Stimulated activated naive CD8-positive, alpha-beta T cell treated with anti-CD3 and anti-CD28 coated beads, Interleukin-15, amount 100 ng/mL, for 72 hours (primary cell): ENCODE results near the gene PCAT7.
"Not testable (repeated sequence)": the region's sequence is repeated elsewhere in the genome, so short reads cannot be mapped to it uniquely, and the experiment has no call there.

Source experiments
- ATAC-seq: fragments of 150-1000 bp; cut with Tn5 transposase; 2 replicates; pipeline ENCODE4 v1.10.0; 2021; ENCODE audit warnings: mild to moderate bottlenecking, moderate library complexity
- DNase-seq, 2 donors: peaks; one replicate each; pipeline ENCODE4 v3.0.0; 2021 to 2022
- H3K27ac Mint-ChIP-seq, 2 donors: one replicate each; pipeline ENCODE4 v1.8.0; 2022; ENCODE audit warnings: mild to moderate bottlenecking in 2 of 2, mixed read lengths in 2 of 2, moderate library complexity in 2 of 2
- H3K27me3 Mint-ChIP-seq: one replicate; pipeline ENCODE4 v1.8.0; 2022; ENCODE audit warnings: mixed read lengths
- H3K4me1 Mint-ChIP-seq: one replicate; pipeline ENCODE4 v1.8.0; 2022; ENCODE audit warnings: mild to moderate bottlenecking, mixed read lengths
- H3K4me3 Mint-ChIP-seq, 2 donors: one replicate each; pipeline ENCODE4 v1.8.0; 2022; ENCODE audit warnings: mild to moderate bottlenecking in 2 of 2, mixed read lengths in 2 of 2, moderate library complexity in 1 of 2
- H3K9me3 Mint-ChIP-seq, 2 donors: one replicate each; pipeline ENCODE4 v1.8.0; 2022; ENCODE audit warnings: mixed read lengths in 2 of 2

The PCAT7 gene

DNA sequence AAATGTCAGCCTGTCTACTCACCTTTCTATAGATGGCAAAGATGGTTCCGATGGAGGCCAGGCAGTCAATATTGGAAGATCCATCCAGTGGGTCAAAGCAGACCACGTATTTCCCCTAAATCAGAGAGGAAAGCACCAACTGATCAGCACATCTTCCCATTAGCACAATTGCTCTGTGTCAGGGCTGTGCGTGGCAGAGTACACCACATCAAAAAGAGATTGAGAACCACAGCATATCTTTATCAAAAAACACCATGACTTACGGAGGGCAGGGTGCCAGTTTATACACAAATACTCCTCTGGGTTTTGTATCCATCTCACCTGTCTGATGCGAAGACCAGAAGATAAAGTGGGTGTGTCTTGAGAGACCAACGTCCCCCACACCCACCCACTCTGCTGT lies 29.7 kb downstream of the PCAT7 start:
- Mint-ChIP-seq H3K4me3 (peak overlapping the region; percentile 58 to 60), H3K27ac (peak overlapping the region in 1 of 2 donors; percentile 44), H3K9me3 (no peaks in the 10 kb centered on the region), H3K27me3 (peaks cover 43% of the 10 kb centered on the region), H3K4me1 (peaks cover 31% of the 10 kb centered on the region)
- DNase-seq (peak; percentile 27 to 40), ATAC-seq (peak; percentile 94)

DNA sequence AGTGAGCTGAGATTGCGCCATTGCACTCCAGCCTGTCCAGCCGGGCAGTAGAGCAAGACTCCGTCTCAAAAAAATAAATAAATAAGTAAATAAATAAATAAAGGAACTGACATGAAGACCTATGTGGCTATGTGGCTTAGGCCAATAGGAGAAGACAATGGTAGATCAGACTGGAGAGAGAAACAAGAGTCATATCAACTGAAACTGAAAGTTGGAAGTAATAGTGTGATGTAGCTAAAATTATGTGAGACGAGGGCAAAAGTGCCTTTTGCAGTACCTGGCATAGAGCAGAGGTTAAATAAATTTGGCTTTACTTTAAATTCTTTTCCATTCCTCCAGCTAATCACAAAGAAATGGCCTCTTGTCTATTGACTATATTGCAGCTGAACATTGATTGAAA lies 31.4 kb downstream of the PCAT7 start:
- ATAC-seq, result peak; percentile 62
- Mint-ChIP-seq H3K4me1 (peaks cover 31% of the 10 kb centered on the region), H3K27me3 (peaks cover 56% of the 10 kb centered on the region), H3K9me3 (no peaks in the 10 kb centered on the region), H3K27ac (no peak overlapping the region), H3K4me3 (no peak overlapping the region)
- no peak for DNase-seq

GRCh38 chr9:94586814-94587213 lies 31.9 kb downstream of the PCAT7 start:
- H3K4me3 Mint-ChIP-seq, result peak overlapping the region in 1 of 2 donors; percentile 38
- H3K27me3 Mint-ChIP-seq, result peaks cover 56% of the 10 kb centered on the region
- peaks cover 31% of the 10 kb centered on the region for H3K4me1 Mint-ChIP-seq
- no peak for ATAC-seq
- H3K27ac Mint-ChIP-seq, result no peak overlapping the region
- no peaks in the 10 kb centered on the region for H3K9me3 Mint-ChIP-seq
- no peak for DNase-seq

- H3K27me3 Mint-ChIP-seq, result peaks cover 68% of the 10 kb centered on the region
- no peak overlapping the region for H3K4me3 Mint-ChIP-seq
- H3K9me3 Mint-ChIP-seq, result no peaks in the 10 kb centered on the region
- H3K4me1 Mint-ChIP-seq, result peaks cover 29% of the 10 kb centered on the region
- no peak overlapping the region for H3K27ac Mint-ChIP-seq
- ATAC-seq (no peak), DNase-seq (no peak)
These were observed 33.8 kb downstream of the PCAT7 start for GRCh38 chr9:94588681-94589080.

GRCh38 chr9:94591046-94591545 lies 36.2 kb downstream of the PCAT7 start:
- not testable (repeated sequence) for ATAC-seq, H3K9me3 Mint-ChIP-seq, H3K4me3 Mint-ChIP-seq, DNase-seq, H3K27ac Mint-ChIP-seq
- Mint-ChIP-seq H3K27me3 (peaks cover 74% of the 10 kb centered on the region), H3K4me1 (peaks cover 11% of the 10 kb centered on the region)

DNA sequence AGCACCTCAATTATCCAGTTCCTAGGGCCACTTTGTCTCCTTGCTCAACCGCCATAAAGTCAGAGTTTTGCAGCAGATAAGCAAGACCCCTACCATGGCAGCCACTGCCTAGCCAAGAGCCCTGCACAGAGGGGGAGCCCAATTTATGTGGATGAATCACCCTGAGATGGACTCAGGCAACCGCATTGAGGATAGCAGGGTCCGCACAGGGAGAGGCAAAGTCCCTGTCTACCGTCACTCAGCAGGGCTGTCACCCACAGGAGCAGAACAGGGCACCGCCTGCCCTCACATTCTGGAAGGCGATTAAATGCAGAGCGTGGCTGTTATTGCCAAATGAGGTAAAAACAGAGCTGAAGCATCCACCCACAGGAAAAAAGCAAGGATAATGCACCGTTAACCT lies 37.0 kb downstream of the PCAT7 start:
- peaks cover 6% of the 10 kb centered on the region for H3K4me1 Mint-ChIP-seq
- DNase-seq (no peak), ATAC-seq (no peak)
- H3K4me3 Mint-ChIP-seq, result no peak overlapping the region
- no peaks in the 10 kb centered on the region for H3K9me3 Mint-ChIP-seq
- no peak overlapping the region for H3K27ac Mint-ChIP-seq
- peaks cover 72% of the 10 kb centered on the region for H3K27me3 Mint-ChIP-seq

GRCh38 chr9:94592683-94593082 lies 37.8 kb downstream of the PCAT7 start:
- not testable (repeated sequence) for H3K9me3 Mint-ChIP-seq, ATAC-seq, H3K4me1 Mint-ChIP-seq, H3K4me3 Mint-ChIP-seq, DNase-seq
- Mint-ChIP-seq H3K27me3 (peaks cover 72% of the 10 kb centered on the region), H3K27ac (peak overlapping the region in 1 of 2 donors; percentile 34)

DNA sequence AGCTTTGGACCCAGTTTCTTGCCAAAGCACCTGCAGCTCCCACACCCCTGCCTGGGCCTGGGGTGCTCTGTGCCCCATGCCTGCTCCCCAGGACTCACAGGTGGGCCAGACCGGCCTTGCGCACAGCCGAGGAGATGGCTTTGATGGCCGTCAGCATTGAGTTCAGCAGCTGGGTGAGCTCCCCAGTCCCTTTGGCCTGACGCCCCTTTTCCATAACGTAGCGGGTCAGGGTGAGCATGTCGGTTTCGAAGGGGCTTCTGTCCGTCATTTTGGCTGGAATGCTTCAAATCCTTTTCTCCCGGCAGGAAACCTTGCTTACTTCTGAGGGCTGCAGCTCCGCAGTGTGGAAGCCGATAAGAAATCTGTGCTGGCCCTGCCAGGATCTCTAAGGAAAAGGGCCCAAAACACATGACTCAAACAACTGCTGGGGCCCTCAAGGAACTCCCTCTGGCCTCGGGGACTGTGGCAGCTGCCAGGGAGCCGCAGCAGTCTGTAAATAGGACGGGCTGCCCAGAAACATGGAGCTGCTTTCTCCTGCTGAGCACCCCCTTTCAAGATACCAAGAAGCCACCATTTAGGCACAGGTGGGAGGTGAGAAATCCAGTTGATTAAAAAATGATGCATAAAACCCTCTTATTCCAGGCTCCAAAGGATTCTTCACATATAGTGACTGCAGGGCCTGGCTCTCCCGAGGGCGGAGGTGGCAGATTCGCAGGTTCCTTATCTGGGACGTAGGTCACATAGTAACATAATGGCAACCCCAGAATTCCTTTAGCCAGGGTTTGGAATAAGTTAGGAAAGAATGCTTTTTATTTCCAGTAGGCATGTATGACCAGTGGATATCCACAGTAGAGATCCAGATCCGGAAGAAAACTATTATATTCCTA lies 38.8 kb downstream of the PCAT7 start, which contains the start of gene FBP2:
Gene FBP2, minus strand, starts transcription at position 366 of the 887 bp plus-strand sequence. Its CDS starts 98 bp downstream, at position 268.
- Mint-ChIP-seq H3K4me1 (no peaks in the 10 kb centered on the region), H3K4me3 (no peak within 1 kb of the TSS), H3K27me3 (peaks cover 65% of the 10 kb centered on the region), H3K27ac (peak within 1 kb of the TSS in 1 of 2 donors; percentile 19), H3K9me3 (no peaks in the 10 kb centered on the region)
- DNase-seq, result no peak
- ATAC-seq, result no peak

GRCh38 chr9:94599102-94599501 lies 44.2 kb downstream of the PCAT7 start:
- H3K4me3 Mint-ChIP-seq, result no peak overlapping the region

DNA sequence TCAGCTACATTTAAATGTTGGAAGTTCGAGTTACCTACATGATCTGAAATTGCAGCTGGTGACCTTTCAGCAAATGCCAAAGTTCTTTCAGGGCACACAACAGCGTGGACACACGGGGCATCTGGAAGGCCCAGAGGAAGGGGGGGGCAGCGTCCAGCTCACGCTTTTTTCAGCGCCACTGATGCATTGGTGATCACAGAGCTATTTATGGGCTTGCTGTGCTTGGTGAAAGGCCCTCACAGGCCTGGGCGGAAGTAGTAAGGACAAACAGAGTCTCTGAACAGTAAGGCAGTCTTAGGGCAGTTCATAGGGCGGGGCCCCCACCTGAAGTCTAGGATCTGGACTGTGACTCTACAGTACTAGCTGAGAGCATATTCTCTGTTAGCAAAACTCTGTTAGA lies 45.4 kb downstream of the PCAT7 start:
- Mint-ChIP-seq H3K27ac (no peak overlapping the region), H3K4me1 (peaks cover 11% of the 10 kb centered on the region), H3K9me3 (no peaks in the 10 kb centered on the region), H3K4me3 (no peak overlapping the region), H3K27me3 (peaks cover 14% of the 10 kb centered on the region)
- DNase-seq, result no peak
- no peak for ATAC-seq

More at GRCh38 chr9:94599102-94599501, 44.2 kb downstream of the PCAT7 start:
- Mint-ChIP-seq H3K4me1 (peaks cover 11% of the 10 kb centered on the region), H3K27me3 (peaks cover 26% of the 10 kb centered on the region), H3K27ac (no peak overlapping the region), H3K9me3 (no peaks in the 10 kb centered on the region)
- DNase-seq (no peak), ATAC-seq (no peak)

GRCh38 chr9:94600715-94601114 lies 45.8 kb downstream of the PCAT7 start:
- ATAC-seq, result no peak
- H3K9me3 Mint-ChIP-seq, result no peaks in the 10 kb centered on the region
- no peak overlapping the region for H3K4me3 Mint-ChIP-seq
- H3K4me1 Mint-ChIP-seq, result peaks cover 11% of the 10 kb centered on the region
- no peak overlapping the region for H3K27ac Mint-ChIP-seq
- H3K27me3 Mint-ChIP-seq, result peaks cover 13% of the 10 kb centered on the region
- no peak for DNase-seq

GRCh38 chr9:94602666-94603065 lies 47.8 kb downstream of the PCAT7 start:
- Mint-ChIP-seq H3K4me3 (no peak overlapping the region), H3K27ac (no peak overlapping the region), H3K4me1 (peaks cover 11% of the 10 kb centered on the region), H3K27me3 (peaks cover 16% of the 10 kb centered on the region), H3K9me3 (no peaks in the 10 kb centered on the region)
- DNase-seq (no peak), ATAC-seq (no peak)

DNA sequence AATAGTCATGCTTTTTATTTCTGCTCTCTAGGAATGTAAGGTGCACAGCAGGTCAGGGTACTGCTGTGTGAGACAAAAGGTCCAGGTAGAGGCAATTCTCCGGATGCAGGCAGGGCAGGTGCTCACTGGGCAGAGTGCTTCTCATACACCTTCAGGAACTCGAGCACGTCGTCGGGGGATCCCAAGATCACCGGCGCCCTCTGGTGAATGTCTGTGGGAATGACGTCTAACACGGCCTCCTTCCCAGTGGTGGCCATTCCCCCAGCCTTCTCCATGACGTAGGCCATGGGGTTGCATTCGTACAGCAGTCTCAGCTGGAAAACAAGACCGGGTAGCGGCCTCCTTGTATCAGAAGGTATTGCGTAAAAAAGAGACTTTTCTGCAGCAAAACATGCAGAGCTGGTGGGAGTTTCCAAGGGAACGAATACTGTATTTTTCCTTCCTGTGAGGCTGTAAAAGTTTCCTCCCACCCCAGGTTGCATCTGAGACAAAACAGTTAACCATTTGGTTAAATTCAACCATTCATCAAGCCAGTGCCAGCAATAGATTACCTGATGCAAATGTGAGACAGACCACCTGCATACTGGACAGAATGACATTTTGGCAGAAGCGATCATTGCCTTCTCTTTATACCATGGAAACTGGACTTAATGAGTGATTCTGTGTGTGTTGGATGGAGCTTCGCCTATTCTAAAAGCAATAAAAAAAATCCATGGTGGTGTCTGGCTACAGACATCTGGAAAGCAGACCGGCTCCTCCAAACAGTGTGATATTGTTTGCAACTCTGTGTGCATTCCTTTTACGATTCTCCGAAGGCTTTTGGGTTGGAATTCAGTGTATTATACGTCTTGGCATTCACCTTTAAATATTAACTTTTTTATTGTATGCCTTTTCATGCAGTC lies 48.6 kb downstream of the PCAT7 start:
- peak; percentile 89 for ATAC-seq

GRCh38 chr9:94606646-94607422 lies 52.0 kb downstream of the PCAT7 start:
- ATAC-seq, result no peak
- peaks cover 20% of the 10 kb centered on the region for H3K4me1 Mint-ChIP-seq
- peaks cover 28% of the 10 kb centered on the region for H3K27me3 Mint-ChIP-seq
- no peak overlapping the region for H3K4me3 Mint-ChIP-seq
- H3K9me3 Mint-ChIP-seq, result no peaks in the 10 kb centered on the region
- no peak overlapping the region for H3K27ac Mint-ChIP-seq
- DNase-seq, result no peak

More for the DNA sequence above, 48.6 kb downstream of the PCAT7 start:
- Mint-ChIP-seq H3K27me3 (peaks cover 13% of the 10 kb centered on the region), H3K4me1 (peaks cover 11% of the 10 kb centered on the region), H3K9me3 (no peaks in the 10 kb centered on the region), H3K4me3 (no peak overlapping the region), H3K27ac (no peak overlapping the region)
- peak; percentile 68 to 69 for DNase-seq

DNA sequence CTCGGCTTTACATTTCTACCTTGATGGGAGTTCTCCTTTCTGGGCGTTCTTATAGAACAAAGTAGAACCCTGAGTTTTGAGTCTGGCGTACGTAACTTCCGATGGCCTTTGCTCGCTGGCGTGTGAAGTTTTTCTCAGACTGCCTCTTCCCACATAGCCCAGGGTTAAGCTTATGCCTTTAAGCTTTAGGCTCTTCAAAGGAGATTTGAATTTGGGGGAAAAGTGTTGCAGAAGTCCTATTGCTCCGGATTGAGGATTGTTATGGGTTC lies 52.5 kb downstream of the PCAT7 start:
- Mint-ChIP-seq H3K27me3 (peaks cover 28% of the 10 kb centered on the region), H3K4me1 (peaks cover 25% of the 10 kb centered on the region), H3K27ac (no peak overlapping the region), H3K4me3 (no peak overlapping the region), H3K9me3 (no peaks in the 10 kb centered on the region)
- no peak for DNase-seq
- ATAC-seq, result no peak
